Measurements from ENCODE around the gene NOTCH2. TPM values are rescaled to one million over a fixed set of nuclear protein-coding genes. Genes with fewer than 3 reads are reported as not detected.
A peak's percentile ranks its signal among the peaks of the same experiment; 100 is the strongest.
"Not testable (repeated sequence)": the region's sequence is repeated elsewhere in the genome, so short reads cannot be mapped to it uniquely, and the experiment has no call there.

The NOTCH2 gene
- total RNA-seq (184 and 202 TPM in 2 replicates), polyA plus RNA-seq (32.1 and 40.0 TPM in 2 replicates), polyA minus RNA-seq (116 and 156 TPM in 2 replicates)
- total RNA-seq (2013) = 80.8 TPM

GRCh38 chr1:120069067-120069919, at the start of gene NOTCH2:
Gene NOTCH2, minus strand, starts transcription at chr1:120069662. Its CDS starts 256 bp downstream, at chr1:120069406.
- WGBS (ENCODE audit: insufficient coverage) = no CpG with 5 or more reads among the region's 95 CpGs
- Mint-ChIP-seq H3K4me1 (peaks cover 11% of the 10 kb centered on the region), H3K4me3 (peak within 1 kb of the TSS; percentile 75), H3K27ac (peak within 1 kb of the TSS; percentile 63)
- H3K9ac ChIP-seq (ENCODE audit: low read length) = peak within 1 kb of the TSS; percentile 53
- peak; percentile 73 for DNase-seq
- H3K79me2 ChIP-seq (ENCODE audit: control insufficient read depth, insufficient read depth, low read length); H3K27me3 Mint-ChIP-seq; H3K36me3 ChIP-seq (replicated peaks in 1 of 2; ENCODE audit: control extremely low read depth in 1 of 2, control insufficient read depth in 1 of 2, extremely low read depth in 1 of 2, insufficient read depth in 2 of 2, low read length in 1 of 2); H3K9me3 ChIP-seq (ENCODE audit: control extremely low read depth in 1 of 3, control insufficient read depth in 2 of 3, insufficient read depth in 1 of 3, low read length in 2 of 3); CTCF ChIA-PET; H3K4me2 ChIP-seq (replicated peaks; ENCODE audit: low read depth, low read length, poor library complexity, severe bottlenecking); H3K9me3 Mint-ChIP-seq (ENCODE audit: insufficient read depth); intact Hi-C loops (cut with micrococcal nuclease); POLR2A ChIA-PET; H4K20me1 ChIP-seq (ENCODE audit: control insufficient read depth, insufficient read depth, low read length, poor library complexity, severe bottlenecking); H3K27me3 ChIP-seq (replicated peaks in 1 of 4; ENCODE audit: control extremely low read depth in 1 of 4, control insufficient read depth in 3 of 4, insufficient read depth in 4 of 4, low read length in 3 of 4); H3K4me1 ChIP-seq (ENCODE audit: control insufficient read depth in 2 of 2, insufficient read depth in 2 of 2, low read length in 2 of 2): not testable (repeated sequence)
- H3K4me3 ChIP-seq (ENCODE audit: control extremely low read depth in 1 of 5, extremely low read depth in 1 of 5, insufficient read depth in 1 of 5, low read depth in 2 of 5, low read length in 4 of 5) = peak within 1 kb of the TSS in 4 of 5 experiments; percentile 36 to 59 (median 52)
- H2AFZ ChIP-seq (ENCODE audit: insufficient read depth, low read depth, low read length, poor library complexity, severe bottlenecking) = peak within 1 kb of the TSS; percentile 51
- ATAC-seq (ENCODE audit: low read depth) = peak; percentile 85
- H3K27ac ChIP-seq (ENCODE audit: low read length in 2 of 2) = peak within 1 kb of the TSS in 1 of 2 donors; percentile 34

- DNase-seq (peak; percentile 70), ATAC-seq (ENCODE audit: low read depth) (peak; percentile 83)
- H3K9me3 ChIP-seq (ENCODE audit: control extremely low read depth in 1 of 3, control insufficient read depth in 2 of 3, insufficient read depth in 1 of 3, low read length in 2 of 3); CTCF ChIA-PET; H3K27me3 ChIP-seq (replicated peaks in 1 of 4; ENCODE audit: control extremely low read depth in 1 of 4, control insufficient read depth in 3 of 4, insufficient read depth in 4 of 4, low read length in 3 of 4); H3K36me3 ChIP-seq (replicated peaks in 1 of 2; ENCODE audit: control extremely low read depth in 1 of 2, control insufficient read depth in 1 of 2, extremely low read depth in 1 of 2, insufficient read depth in 2 of 2, low read length in 1 of 2); H2AFZ ChIP-seq (ENCODE audit: insufficient read depth, low read depth, low read length, poor library complexity, severe bottlenecking); H3K9me3 Mint-ChIP-seq (ENCODE audit: insufficient read depth); H3K79me2 ChIP-seq (ENCODE audit: control insufficient read depth, insufficient read depth, low read length); H3K4me2 ChIP-seq (replicated peaks; ENCODE audit: low read depth, low read length, poor library complexity, severe bottlenecking); H4K20me1 ChIP-seq (ENCODE audit: control insufficient read depth, insufficient read depth, low read length, poor library complexity, severe bottlenecking); POLR2A ChIA-PET; H3K9ac ChIP-seq (ENCODE audit: low read length); intact Hi-C loops (cut with micrococcal nuclease); H3K4me3 ChIP-seq (ENCODE audit: control extremely low read depth in 1 of 5, extremely low read depth in 1 of 5, insufficient read depth in 1 of 5, low read depth in 2 of 5, low read length in 4 of 5); H3K27me3 Mint-ChIP-seq: not testable (repeated sequence)
- Mint-ChIP-seq H3K27ac (peak overlapping the region; percentile 66), H3K4me1 (peaks cover 40% of the 10 kb centered on the region), H3K4me3 (peak overlapping the region; percentile 11)
- no CpG with 5 or more reads among the region's 4 CpGs for WGBS (ENCODE audit: insufficient coverage)
- Histone ChIP-seq H3K4me1 (ENCODE audit: control insufficient read depth in 2 of 2, insufficient read depth in 2 of 2, low read length in 2 of 2) (peaks cover 13 to 20% of the 10 kb centered on the region in 2 donors), H3K27ac (ENCODE audit: low read length in 2 of 2) (peak overlapping the region; percentile 40 to 71)
Observed at GRCh38 chr1:120117371-120118177, 48.1 kb upstream of the NOTCH2 start.

- H3K4me3 Mint-ChIP-seq; H3K79me2 ChIP-seq (ENCODE audit: control insufficient read depth, insufficient read depth, low read length); H3K4me2 ChIP-seq (replicated peaks; ENCODE audit: low read depth, low read length, poor library complexity, severe bottlenecking); H3K9ac ChIP-seq (ENCODE audit: low read length); H3K9me3 ChIP-seq (ENCODE audit: control extremely low read depth in 1 of 3, control insufficient read depth in 2 of 3, insufficient read depth in 1 of 3, low read length in 2 of 3); H3K9me3 Mint-ChIP-seq (ENCODE audit: insufficient read depth); H3K27me3 Mint-ChIP-seq; H2AFZ ChIP-seq (ENCODE audit: insufficient read depth, low read depth, low read length, poor library complexity, severe bottlenecking); H3K27ac ChIP-seq (ENCODE audit: low read length in 2 of 2); H3K27ac Mint-ChIP-seq; POLR2A ChIA-PET; CTCF ChIA-PET; H3K36me3 ChIP-seq (replicated peaks in 1 of 2; ENCODE audit: control extremely low read depth in 1 of 2, control insufficient read depth in 1 of 2, extremely low read depth in 1 of 2, insufficient read depth in 2 of 2, low read length in 1 of 2); intact Hi-C loops (cut with micrococcal nuclease); ATAC-seq (ENCODE audit: low read depth); H3K4me3 ChIP-seq (ENCODE audit: control extremely low read depth in 1 of 5, extremely low read depth in 1 of 5, insufficient read depth in 1 of 5, low read depth in 2 of 5, low read length in 4 of 5); DNase-seq; H3K27me3 ChIP-seq (replicated peaks in 1 of 4; ENCODE audit: control extremely low read depth in 1 of 4, control insufficient read depth in 3 of 4, insufficient read depth in 4 of 4, low read length in 3 of 4); H4K20me1 ChIP-seq (ENCODE audit: control insufficient read depth, insufficient read depth, low read length, poor library complexity, severe bottlenecking): not testable (repeated sequence)
- WGBS (ENCODE audit: insufficient coverage) = no CpG with 5 or more reads among the region's 2 CpGs
- H3K4me1 ChIP-seq (ENCODE audit: control insufficient read depth in 2 of 2, insufficient read depth in 2 of 2, low read length in 2 of 2) = peaks cover 13 to 24% of the 10 kb centered on the region in 2 donors
- peaks cover 40% of the 10 kb centered on the region for H3K4me1 Mint-ChIP-seq
Observed at GRCh38 chr1:120116094-120116493, 46.6 kb upstream of the NOTCH2 start.
